GM12873 (cell line): ENCODE results near the gene RGS6.

Source experiments
- TF ChIP-seq, protein P1 (sequence below): IDR thresholded peaks from 2 replicates; pipeline ENCODE4 v1.5.1; 2012; ENCODE audit warnings: low read depth, mild to moderate bottlenecking, moderate library complexity, low read length, control low read depth; ENCODE audit not compliant: insufficient read depth; ENCODE audit errors: missing control alignments

The RGS6 gene

DNA sequence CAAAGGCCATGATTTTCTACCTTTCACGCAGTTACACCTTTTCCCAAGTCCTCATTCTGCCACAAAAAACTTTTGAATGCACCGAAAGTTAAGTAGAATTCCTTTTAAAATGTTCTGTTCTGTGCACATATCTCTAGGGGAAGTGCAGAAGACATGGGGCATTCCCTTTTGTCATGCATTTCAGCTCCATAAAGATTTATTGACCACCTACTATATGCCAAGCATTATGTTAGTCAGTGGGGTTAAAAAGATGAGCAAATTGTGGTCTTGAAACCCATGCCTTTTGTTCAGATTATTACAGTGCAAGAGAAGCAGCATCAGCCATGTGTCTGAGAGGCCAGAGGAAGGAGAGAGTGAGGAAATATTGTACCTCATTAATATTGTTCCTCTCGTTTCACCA lies 338.5 kb downstream of the RGS6 start:
- TF ChIP-seq, protein P1, sequence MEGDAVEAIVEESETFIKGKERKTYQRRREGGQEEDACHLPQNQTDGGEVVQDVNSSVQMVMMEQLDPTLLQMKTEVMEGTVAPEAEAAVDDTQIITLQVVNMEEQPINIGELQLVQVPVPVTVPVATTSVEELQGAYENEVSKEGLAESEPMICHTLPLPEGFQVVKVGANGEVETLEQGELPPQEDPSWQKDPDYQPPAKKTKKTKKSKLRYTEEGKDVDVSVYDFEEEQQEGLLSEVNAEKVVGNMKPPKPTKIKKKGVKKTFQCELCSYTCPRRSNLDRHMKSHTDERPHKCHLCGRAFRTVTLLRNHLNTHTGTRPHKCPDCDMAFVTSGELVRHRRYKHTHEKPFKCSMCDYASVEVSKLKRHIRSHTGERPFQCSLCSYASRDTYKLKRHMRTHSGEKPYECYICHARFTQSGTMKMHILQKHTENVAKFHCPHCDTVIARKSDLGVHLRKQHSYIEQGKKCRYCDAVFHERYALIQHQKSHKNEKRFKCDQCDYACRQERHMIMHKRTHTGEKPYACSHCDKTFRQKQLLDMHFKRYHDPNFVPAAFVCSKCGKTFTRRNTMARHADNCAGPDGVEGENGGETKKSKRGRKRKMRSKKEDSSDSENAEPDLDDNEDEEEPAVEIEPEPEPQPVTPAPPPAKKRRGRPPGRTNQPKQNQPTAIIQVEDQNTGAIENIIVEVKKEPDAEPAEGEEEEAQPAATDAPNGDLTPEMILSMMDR: no peak

DNA sequence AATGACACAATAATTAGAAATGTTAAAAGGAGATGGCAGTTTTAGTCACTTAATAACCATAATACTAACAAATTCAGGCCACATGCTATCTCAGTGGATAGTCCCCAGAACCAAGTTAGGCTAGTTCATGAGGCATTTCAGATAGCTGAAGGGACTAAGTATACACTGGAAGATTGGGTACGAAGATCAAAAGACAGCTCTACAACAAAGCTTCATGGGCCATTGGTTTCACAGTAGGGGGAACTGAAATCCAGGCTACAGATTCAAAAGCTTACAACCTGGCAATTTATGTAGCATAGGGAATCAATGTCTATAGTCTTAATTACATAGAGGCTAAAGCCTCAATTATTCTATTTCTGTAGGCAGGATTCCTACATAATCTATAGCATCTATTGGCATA lies 343.0 kb downstream of the RGS6 start:
- TF ChIP-seq, protein P1: no peak

DNA sequence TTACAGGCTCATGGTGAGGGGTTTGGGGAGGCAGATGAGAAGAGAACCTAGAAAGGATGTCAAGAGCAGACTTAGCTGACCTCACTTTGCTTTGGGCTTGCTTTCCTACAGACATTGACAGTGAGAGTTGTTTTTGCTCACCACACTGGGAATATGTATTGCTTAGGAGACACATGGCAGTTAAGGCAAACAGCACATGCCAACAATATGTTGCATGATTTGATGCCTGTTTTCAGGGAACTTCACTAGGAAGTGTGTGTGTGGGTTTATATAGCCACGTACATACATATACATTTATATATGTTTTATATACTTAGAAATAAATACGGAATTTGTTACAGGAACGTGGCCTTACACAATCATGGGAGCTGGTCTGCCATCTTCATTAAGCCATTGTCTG lies 346.1 kb downstream of the RGS6 start:
- TF ChIP-seq, protein P1: no peak

DNA sequence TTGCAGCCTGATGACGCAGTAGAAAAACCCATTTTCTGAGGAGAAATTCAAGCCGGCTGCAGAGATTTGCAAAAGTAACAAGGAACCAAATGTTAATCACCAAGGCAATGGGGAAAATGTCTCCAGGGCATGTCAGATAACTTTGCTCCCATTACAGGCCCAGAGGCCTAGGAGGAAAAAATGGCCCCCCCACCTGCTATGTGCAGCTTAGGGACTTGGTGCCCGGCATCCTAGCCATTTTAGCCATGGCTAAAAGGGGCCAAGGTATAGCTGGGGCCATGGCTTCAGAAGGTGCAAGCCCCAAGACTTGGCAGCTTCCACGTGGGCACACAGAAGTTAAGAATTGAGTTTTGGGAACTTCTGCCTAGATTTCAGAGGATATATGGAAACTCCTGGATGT lies 351.9 kb downstream of the RGS6 start:
- TF ChIP-seq, protein P1: no peak

DNA sequence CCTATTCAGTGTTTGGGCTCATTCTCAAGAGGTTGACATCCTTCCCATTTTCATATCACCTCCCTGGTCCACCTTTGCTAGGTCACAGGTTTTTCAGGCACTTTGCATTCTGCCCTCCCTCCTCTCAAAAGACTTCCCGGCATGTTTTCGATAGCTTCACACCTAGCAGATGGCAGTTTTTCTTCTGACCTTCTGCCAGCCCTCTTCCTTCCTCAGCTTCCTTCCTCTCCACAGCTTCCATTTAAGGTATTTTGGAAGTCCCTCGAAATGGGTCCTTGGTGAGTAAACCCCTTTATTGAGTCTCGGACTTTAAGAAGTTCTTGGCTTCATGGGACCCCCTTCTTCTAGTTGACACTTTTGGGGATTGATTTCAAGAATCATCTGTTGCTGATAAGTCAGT lies 358.0 kb downstream of the RGS6 start:
- TF ChIP-seq, protein P1: no peak

DNA sequence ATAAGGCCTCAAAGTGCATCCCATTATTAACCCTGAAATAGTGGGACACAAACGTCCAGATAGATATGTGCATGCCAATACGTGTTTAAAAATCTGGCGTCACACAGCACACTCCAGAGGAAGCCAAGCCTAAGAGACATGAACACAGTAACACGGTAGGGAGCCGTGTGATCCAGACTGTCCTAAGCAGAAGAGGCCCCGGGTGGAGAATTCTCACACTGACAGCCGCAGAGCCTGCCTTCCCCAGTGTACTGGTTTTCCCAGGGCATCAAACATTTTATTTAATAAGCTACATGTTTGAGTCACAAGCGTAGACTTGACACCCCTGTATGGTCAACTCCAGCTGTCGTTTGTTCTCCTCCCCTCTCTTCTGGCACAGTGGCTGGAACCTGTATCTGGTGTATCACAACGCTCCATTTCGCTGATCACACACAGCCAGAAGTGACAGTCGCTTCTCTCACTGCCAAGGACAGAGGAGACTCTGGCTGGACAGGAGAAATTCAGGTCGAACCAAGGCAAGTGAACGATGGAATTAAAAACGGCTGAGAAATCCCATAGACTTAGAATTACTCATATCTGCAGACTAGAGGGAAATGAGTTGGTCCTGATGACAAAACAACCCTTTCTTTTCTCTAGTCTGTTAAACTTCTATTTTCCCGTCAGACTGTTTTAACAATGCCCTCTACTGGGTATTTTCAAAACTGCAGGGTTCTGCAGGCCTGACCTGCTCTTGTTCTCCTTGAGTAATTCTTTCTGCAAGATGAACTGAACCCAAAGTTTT lies 359.9 kb downstream of the RGS6 start:
- TF ChIP-seq, protein P1: peak; percentile 70

DNA sequence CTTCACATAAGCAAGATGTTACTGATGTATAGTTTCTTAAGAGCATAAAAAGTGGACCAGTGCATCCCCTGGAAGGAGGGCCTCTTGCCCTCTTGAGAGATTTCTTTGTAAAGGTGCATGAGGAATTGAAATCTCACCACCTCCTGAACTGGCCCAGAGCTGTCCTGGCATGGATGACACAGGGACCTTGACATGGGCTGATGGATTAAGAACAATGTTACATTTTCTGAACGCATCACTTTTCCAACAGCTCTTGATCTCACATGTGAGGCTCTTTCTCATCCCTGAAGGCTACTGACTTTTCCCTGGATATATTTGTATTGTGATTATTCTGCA lies 360.4 kb downstream of the RGS6 start:
- TF ChIP-seq, protein P1: no peak
